HG03135 (cell line): ENCODE measurements around the gene IGF2BP2.

Experiments used
- ATAC-seq: cut with Tn5 transposase; IDR thresholded peaks from one replicate; pipeline ENCODE4 v1.9.1; 2021; ENCODE audit warnings: mild to moderate bottlenecking, moderate library complexity; ENCODE audit not compliant: unreplicated experiment

The IGF2BP2 gene

GRCh38 chr3:185739264-185739701 lies 85.6 kb downstream of the IGF2BP2 start:
- no peak for ATAC-seq

DNA sequence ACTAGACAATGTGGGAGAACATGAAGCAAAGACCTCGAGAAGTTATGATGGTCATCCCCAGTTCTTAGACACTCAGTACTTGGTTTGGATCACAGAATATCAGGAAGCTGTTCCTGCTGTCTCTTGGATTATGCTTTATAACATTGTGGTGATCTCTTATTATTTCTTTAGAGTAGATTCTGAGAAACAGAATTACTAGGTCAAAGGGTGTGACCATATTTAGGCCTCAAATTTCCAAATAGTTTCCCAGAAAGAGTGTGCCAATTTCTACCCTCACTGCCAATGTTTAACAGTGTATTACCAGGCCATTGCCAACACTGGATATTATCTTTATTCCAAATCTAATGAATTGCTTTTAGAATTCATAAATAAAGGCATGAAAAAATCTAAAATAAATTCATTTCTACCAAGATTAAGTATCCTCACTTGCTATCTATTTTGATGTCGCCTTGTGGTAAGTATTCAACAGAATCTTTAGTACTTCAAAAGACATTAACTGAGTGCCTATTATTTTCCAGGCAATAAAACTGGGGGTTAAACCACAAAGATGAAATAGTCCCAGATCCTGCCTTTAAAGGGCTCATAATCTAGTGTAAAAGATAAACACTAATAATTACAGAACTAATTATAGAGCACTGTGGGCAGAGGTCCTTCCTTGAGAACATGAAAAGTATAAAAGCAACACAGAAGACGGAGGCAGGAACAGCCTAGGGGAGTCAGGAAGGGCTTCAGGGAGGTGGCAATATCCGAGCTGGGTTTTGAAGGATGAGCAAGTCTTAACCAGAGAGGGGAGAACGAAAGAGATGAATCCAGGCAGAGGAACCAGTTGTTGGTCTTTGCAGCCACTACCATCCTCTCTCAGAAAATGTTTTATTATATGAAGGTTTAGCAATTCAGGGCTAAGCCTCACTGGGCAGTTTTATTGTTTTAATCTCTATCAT lies 86.8 kb downstream of the IGF2BP2 start:
- ATAC-seq, result no peak

GRCh38 chr3:185737020-185737419 lies 87.8 kb downstream of the IGF2BP2 start:
- ATAC-seq, result no peak

DNA sequence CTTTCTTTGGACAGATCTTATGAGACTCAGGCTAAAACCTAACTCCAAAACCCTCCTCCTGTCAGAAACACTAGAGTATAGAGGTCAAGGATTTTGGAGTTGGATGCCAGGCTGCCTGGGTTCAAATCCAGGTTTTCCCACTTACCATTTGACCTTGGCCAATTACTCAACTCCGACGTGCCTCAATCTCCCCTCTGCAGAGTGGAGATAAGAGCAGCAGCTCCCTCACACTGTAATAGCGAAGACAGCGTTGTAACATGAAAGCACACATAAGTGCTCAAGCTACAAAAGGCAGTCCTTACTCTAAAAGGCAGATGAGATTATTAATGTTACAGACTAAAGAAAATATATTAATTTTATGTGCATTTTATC lies 90.1 kb downstream of the IGF2BP2 start:
- no peak for ATAC-seq

DNA sequence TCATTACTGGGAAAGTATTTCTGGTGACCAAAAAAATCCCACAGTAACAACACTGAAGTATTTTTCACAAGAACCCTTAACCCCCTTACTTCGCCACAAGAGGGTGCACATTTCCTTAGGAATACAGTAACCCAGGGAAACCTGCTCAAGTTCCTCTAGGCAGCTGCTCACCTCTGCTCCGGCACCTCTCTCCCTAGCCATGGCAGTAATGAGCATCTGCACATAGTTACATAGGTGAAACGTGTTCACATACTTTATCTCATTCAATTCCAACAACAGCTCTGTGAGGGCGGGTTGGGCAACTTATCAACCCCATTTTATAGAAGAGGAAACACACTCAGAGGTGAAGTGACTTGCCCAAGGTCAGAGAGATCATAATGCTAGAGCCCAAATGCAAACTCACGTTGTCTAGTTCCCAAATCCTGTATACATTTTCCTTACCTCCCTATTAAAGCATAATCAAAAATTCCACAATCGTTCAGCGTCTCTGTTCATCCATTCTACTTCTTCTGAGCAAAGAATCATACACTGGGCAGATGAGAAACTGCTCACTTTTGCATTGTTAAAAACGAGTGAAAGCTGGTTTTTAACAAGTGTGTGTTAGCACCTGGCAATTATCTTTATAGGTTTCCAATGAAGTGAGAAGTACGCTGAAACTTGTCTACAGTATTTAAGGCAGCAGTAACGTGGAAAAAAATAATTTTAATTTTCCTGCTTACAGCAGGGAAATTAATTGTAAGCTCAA lies 90.7 kb downstream of the IGF2BP2 start:
- ATAC-seq, result no peak

GRCh38 chr3:185732782-185733181 lies 92.1 kb downstream of the IGF2BP2 start:
- ATAC-seq, result no peak

- ATAC-seq, result no peak
Observed at GRCh38 chr3:185730550-185730949, 94.3 kb downstream of the IGF2BP2 start.

DNA sequence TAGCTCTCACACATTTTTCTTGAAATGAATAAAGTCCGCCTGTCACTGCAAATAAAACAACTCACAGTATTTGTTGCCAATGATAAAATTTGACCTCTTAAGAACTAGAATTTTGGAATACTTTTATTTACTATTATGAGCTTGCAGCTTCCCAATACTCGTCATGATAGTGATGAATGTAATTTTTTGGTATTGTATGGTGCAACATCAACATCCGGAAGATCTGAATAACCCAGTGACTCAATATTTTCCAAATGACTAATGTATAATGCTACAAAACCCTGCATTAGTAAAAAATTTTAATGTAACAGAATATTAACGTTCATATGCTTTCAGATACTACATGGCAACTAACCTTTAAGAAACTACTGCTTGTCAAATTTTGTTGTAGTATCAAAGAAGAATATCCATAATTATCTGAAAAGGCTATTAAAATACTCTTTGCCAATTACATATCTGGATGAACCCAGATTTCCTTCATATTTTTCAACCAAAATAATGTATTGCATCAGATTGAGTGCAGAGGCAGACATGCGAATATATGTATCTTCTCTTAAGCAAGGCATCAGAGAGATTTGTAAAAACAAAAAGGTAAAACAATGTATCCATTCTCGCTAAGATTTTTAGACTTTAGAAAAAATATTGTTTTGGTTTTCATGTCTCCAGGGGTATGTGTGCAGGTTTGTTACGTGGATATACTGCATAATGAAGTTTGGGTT lies 95.3 kb downstream of the IGF2BP2 start:
- no peak for ATAC-seq

- ATAC-seq, result no peak
Observed at GRCh38 chr3:185728630-185729336, 96.1 kb downstream of the IGF2BP2 start.

- ATAC-seq, result no peak
Observed at GRCh38 chr3:185727873-185728272, 97.0 kb downstream of the IGF2BP2 start.

DNA sequence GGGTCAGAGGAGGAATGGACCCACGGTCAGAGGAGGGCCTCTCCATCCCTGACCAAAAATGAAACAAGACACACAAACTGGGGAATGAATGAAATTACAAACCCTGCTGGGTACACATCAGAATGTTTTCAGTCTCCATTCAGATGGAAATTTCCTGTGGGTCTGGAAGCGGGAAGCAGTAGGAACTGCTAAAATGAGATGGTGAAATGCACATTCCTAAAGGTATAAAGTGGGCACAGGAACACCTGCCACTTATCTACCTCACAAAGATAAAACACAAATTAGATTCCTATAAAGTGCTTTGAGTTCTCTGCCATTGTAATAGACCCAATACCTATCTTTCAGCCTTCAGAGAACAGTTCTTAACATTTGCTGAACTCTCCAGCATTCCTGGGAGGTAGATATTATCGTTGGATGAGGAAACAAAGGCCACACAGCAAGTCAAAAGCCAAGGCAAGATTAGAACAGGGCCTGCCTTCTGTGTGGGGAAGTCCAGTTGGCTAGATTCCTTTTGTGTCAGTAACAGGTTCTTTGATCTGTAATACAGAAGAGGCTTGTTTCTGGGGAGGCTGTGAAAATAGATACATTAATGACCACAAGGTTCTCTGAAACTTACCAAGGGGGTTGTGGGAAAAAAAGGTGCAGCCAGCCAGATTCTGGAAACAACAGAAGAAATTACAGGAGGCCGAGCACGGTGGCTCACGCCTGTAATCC lies 98.4 kb downstream of the IGF2BP2 start:
- no peak for ATAC-seq

DNA sequence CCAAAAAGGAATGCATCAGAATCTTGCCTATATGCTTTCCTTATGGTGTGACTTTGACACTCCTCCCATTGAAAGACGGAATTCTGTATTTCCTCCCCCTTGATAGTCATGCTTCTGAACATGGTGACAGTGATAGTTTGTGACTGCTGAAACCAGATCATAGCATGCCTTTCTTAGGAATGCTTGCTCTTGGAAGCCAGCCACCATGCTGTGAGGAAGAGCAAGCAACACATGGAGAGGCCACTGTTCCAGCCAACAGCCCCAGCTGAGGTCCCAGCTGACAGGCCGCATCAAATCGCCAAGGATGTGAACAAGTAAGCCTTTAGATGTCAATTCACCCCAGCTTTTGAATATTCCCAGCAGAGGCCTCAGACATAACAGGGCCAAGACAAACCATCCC lies 100.1 kb downstream of the IGF2BP2 start:
- ATAC-seq, result no peak

DNA sequence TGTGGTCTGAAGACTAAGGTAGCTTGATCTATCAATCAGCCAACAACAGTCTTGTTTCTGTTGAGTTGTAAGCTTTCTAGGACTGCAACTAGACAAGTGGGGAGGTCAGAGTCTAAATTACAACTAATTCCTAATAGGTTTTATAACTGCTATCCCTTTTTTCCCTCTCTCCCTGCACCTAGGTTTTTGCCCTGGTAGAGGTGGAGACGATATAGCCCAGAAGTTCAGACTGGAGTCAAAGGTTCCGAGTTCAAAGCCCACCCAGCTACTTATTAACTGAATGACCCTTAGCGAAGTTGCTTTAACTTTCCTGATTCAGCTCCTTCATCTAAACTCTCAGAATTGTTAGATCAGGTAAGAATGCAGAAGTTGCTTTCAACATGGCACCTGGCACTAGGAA lies 100.6 kb downstream of the IGF2BP2 start:
- ATAC-seq, result no peak

DNA sequence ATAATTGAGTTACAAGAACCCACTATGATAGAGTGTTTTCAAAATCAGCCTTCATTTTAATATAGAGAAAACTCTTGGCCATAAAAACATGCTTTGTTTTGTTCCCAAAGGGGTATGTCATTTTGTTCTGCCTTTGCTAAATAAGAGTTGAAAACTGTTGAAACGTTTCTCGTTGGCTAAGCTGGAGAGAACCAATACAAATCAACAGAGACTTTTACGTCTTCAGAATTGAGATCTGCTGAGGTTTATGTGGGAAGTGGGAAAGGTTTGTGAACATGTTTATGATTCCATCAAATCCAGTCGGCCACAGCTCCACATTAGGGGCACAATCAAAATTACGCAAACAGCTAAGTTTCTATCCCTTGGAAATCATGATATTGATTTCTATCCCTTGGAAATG lies 102.0 kb downstream of the IGF2BP2 start:
- no peak for ATAC-seq

DNA sequence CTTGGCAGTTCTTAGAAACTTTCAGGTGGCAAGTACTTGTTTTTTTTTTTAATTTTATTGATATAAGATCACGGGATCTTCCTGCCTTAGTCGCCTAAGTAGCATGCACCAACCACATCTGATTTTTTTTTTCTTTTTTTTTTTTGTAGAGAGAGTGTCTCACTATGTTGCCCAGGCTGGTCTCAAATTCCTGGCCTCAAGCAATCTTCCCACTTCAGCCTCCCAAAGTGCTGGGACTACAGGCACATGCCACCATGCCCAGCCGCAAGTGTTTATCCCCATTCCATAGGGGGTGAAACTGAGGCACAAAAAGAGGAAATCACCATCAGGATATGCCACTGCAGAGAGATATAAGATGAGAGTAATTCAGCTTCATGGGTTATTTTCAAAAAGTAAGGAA lies 102.9 kb downstream of the IGF2BP2 start:
- no peak for ATAC-seq

- ATAC-seq, result no peak
Observed at GRCh38 chr3:185720326-185720725, 104.5 kb downstream of the IGF2BP2 start.

DNA sequence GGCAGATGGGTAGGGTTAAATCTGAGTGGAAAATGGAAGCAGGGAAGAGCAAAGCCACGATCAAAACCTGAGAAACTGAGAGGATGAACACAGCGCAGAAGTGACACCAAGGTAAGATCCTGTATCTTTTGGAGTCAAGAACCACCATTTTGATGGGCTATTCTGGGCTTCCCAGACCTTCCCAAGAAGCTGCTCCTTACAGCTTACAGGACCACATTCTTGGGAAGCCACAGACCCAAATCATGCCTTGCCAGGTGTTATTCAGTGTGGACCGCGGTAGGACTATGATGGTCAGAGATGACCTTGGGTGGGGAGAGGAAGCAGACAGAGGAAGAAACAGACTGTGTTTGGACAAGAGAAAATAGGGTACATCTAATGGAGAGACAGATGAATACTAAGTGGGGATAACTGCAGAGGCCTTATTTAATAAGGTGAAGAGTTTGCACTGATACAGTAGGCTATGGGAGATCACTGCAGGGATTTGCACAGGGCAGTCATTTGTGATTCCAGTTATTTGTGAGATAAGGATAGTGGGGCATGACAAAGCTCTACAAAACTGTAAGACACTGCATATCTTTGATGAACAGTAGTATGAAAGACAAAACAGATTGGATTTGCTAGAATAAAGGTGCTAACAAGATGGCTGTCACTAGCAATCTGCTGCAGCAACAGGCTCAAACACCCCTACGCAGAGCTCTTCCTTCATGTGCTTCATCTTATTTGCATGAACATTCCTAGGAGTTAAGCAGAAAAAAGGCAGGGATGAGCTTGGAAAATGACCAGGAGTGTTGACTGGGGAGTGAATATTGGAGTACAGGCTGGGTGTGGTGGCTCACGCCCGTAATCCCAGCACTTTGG lies 105.9 kb downstream of the IGF2BP2 start:
- no peak for ATAC-seq

- ATAC-seq, result no peak
Observed at GRCh38 chr3:185717627-185718402, 107.0 kb downstream of the IGF2BP2 start.
